Measurements from ENCODE around the gene YWHAH.

The YWHAH gene

GRCh38 chr22:31923136-31923535, 21.2 kb upstream of the YWHAH start:
- no peak for DNase-seq (ENCODE audit: low read depth, low spot score)

- DNase-seq (ENCODE audit: low read depth, low spot score): no peak
Measured at GRCh38 chr22:31923747-31924146, 20.6 kb upstream of the YWHAH start.

- DNase-seq (ENCODE audit: low read depth, low spot score): no peak
Measured at GRCh38 chr22:31925056-31925455, 19.3 kb upstream of the YWHAH start.

- DNase-seq (ENCODE audit: low read depth, low spot score): no peak
Measured at GRCh38 chr22:31926024-31926423, 18.3 kb upstream of the YWHAH start.

- no peak for DNase-seq (ENCODE audit: low read depth, low spot score)
Measured at GRCh38 chr22:31926969-31927368, 17.4 kb upstream of the YWHAH start.

- DNase-seq (ENCODE audit: low read depth, low spot score): no peak
Measured at GRCh38 chr22:31927562-31927961, 16.8 kb upstream of the YWHAH start.

- no peak for DNase-seq (ENCODE audit: low read depth, low spot score)
Measured at GRCh38 chr22:31929167-31929930, 15.0 kb upstream of the YWHAH start.

GRCh38 chr22:31932863-31933262, 11.5 kb upstream of the YWHAH start:
- DNase-seq (ENCODE audit: low read depth, low spot score): no peak

GRCh38 chr22:31933406-31933805, 10.9 kb upstream of the YWHAH start:
- DNase-seq (ENCODE audit: low read depth, low spot score): no peak

GRCh38 chr22:31933816-31934482, 10.4 kb upstream of the YWHAH start:
- no peak for DNase-seq (ENCODE audit: low read depth, low spot score)

- DNase-seq (ENCODE audit: low read depth, low spot score): no peak
Measured at GRCh38 chr22:31935961-31936635, 8.2 kb upstream of the YWHAH start.

- DNase-seq (ENCODE audit: low read depth, low spot score): no peak
Measured at GRCh38 chr22:31937341-31937740, 7.0 kb upstream of the YWHAH start.

- no peak for DNase-seq (ENCODE audit: low read depth, low spot score)
Measured at GRCh38 chr22:31938296-31938695, 6.0 kb upstream of the YWHAH start.

- no peak for DNase-seq (ENCODE audit: low read depth, low spot score)
Measured at GRCh38 chr22:31940506-31940905, 3.8 kb upstream of the YWHAH start.

GRCh38 chr22:31942091-31942490, 2.2 kb upstream of the YWHAH start:
- DNase-seq (ENCODE audit: low read depth, low spot score): no peak

GRCh38 chr22:31943206-31943977, 943 bp upstream of the YWHAH start:
- no peak for DNase-seq (ENCODE audit: low read depth, low spot score)

- DNase-seq (ENCODE audit: low read depth, low spot score): no peak
Measured at GRCh38 chr22:31944700-31945442, 536 bp downstream of the YWHAH start.

GRCh38 chr22:31945443-31945855, 1.1 kb downstream of the YWHAH start:
- no peak for DNase-seq (ENCODE audit: low read depth, low spot score)

GRCh38 chr22:31945971-31946680, 1.8 kb downstream of the YWHAH start:
- no peak for DNase-seq (ENCODE audit: low read depth, low spot score)

- no peak for DNase-seq (ENCODE audit: low read depth, low spot score)
Measured at GRCh38 chr22:31947296-31947695, 3.0 kb downstream of the YWHAH start.

GRCh38 chr22:31948002-31948401, 3.7 kb downstream of the YWHAH start:
- DNase-seq (ENCODE audit: low read depth, low spot score): no peak

All from brain pericyte (primary cell).